ENCODE data around the gene MAN1A1. TPM values are rescaled to one million over a fixed set of nuclear protein-coding genes. Genes with fewer than 3 reads are reported as not detected.

Gene MAN1A1
- total RNA-seq, 2 experiments from 2014 or later = 34.8 to 38.4 TPM

DNA sequence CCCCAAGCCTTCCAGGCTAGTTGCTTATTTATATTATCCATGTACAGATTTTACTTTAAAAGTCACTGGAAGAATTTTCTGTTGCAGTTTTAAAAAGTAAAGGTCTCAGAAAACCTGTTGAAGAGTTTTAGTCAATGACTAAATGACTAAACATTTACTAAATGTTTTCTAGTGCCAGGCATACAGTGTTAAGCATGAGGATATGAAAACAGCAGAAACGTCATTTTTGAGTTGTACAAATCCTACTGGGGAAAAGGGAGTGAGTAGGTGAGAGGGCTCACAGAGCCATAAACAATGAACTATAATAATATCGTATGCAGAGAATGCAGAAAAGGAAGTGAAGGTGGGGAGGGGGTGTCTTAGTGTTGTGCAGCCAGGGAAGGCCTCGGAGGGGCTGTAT lies 66.3 kb downstream of the MAN1A1 start:
- no peak for DNase-seq
- CTCF ChIA-PET = no interaction called here
- peak overlapping the region; percentile 38 for H3K27ac Mint-ChIP-seq
- H3K4me3 Mint-ChIP-seq = no peak overlapping the region
- H3K27me3 Mint-ChIP-seq = no peaks in the 10 kb centered on the region
- ATAC-seq = no peak
- peaks cover 58% of the 10 kb centered on the region for H3K36me3 Mint-ChIP-seq
- H3K9me3 Mint-ChIP-seq (ENCODE audit: low read depth) = peaks cover 4% of the 10 kb centered on the region
- H3K4me1 Mint-ChIP-seq = peaks cover 10% of the 10 kb centered on the region

DNA sequence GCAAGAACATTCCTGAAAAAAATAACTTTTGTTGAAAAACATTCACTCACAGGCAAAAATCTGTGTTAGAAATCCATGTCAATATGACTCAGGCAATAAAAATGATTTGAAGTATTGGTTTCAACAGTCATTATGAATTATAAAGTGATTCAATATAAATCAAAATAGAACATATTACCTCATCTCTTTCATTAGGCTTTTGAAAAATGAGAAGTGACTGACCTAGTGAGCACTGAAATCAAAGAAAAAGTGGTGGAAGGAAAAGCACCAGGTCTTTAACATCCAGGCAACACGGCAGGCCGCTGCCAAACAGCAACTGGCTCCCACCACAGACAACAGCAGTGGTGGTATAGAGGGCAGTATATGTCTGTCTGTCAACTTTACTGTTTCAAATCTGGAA lies 68.9 kb downstream of the MAN1A1 start:
- peaks cover 50% of the 10 kb centered on the region for H3K36me3 Mint-ChIP-seq
- no peak overlapping the region for H3K4me3 Mint-ChIP-seq
- no peaks in the 10 kb centered on the region for H3K27me3 Mint-ChIP-seq
- DNase-seq = no peak
- peaks cover 2% of the 10 kb centered on the region for H3K9me3 Mint-ChIP-seq (ENCODE audit: low read depth)
- no peak overlapping the region for H3K27ac Mint-ChIP-seq
- CTCF ChIA-PET = no interaction called here
- no peak for ATAC-seq
- H3K4me1 Mint-ChIP-seq = peaks cover 10% of the 10 kb centered on the region

DNA sequence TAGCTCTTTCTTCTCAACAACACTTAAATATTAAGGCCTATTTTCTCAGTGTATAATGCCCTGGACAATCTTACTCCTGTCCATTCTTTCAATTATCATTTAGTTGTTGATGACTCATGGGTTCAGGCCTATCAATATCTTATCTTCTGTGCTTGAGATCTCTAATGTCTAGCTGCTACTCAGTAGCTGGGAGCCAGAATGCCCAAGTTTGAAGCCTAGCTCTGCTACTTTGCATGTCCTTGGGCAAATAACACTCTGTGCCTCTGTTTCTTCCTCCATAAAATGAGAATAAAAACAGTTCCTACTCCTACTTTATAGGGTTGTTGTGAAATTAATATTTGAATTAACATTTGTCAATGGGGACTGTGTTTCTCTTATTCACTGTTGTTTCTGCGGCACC lies 69.5 kb downstream of the MAN1A1 start:
- no peaks in the 10 kb centered on the region for H3K27me3 Mint-ChIP-seq
- no peak overlapping the region for H3K27ac Mint-ChIP-seq
- DNase-seq = no peak
- H3K9me3 Mint-ChIP-seq (ENCODE audit: low read depth) = peaks cover 2% of the 10 kb centered on the region
- CTCF ChIA-PET = no interaction called here
- H3K4me3 Mint-ChIP-seq = no peak overlapping the region
- no peak for ATAC-seq
- peaks cover 46% of the 10 kb centered on the region for H3K36me3 Mint-ChIP-seq
- peaks cover 10% of the 10 kb centered on the region for H3K4me1 Mint-ChIP-seq

DNA sequence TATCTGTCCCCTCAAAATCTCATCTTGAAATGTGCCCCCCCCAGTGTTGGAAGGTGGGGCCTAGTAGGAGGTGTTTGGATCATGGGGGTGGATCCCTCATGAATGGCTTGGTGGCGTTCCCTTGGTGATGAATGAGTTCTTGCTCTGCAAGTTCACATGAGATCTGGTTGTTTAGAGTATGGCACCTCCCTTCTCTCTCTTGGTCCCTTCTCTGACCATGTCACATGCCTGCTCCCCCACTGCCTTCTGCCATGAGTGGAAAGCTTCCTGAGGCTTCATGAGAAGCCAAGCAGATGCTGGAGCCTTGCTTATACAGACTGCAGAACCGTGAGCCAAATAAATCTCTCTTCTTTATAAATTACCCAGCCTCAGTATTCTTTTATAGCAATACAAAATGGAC lies 70.9 kb downstream of the MAN1A1 start:
- H3K36me3 Mint-ChIP-seq = peaks cover 45% of the 10 kb centered on the region
- ATAC-seq (no peak), DNase-seq (no peak)
- peaks cover 8% of the 10 kb centered on the region for H3K4me1 Mint-ChIP-seq
- no peak overlapping the region for H3K4me3 Mint-ChIP-seq
- CTCF ChIA-PET = no interaction called here
- no peaks in the 10 kb centered on the region for H3K27me3 Mint-ChIP-seq
- peaks cover under 1% of the 10 kb centered on the region for H3K9me3 Mint-ChIP-seq (ENCODE audit: low read depth)
- no peak overlapping the region for H3K27ac Mint-ChIP-seq

DNA sequence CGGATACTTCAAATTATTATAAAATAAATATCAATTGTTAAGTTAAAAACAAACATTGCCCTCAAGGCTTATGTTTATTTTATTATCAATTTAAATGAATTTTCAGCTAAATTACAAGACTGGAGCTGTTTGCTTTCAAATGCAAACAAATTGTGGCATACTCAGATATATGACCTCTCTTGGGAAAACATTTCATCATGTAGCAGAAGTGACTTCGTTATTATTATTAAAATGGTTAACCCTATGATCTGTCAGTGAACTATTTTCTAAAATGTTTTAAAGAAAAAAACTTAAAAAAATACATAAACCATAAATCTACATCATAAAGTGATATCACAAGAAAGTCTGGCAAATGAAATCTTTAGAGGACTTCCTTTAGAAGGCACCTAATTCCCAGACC lies 72.5 kb downstream of the MAN1A1 start:
- peaks cover 3% of the 10 kb centered on the region for H3K9me3 Mint-ChIP-seq (ENCODE audit: low read depth)
- H3K4me1 Mint-ChIP-seq = no peaks in the 10 kb centered on the region
- peaks cover 43% of the 10 kb centered on the region for H3K36me3 Mint-ChIP-seq
- CTCF ChIA-PET = no interaction called here
- ATAC-seq (no peak), DNase-seq (no peak)
- H3K4me3 Mint-ChIP-seq = no peak overlapping the region
- H3K27me3 Mint-ChIP-seq = no peaks in the 10 kb centered on the region
- no peak overlapping the region for H3K27ac Mint-ChIP-seq

DNA sequence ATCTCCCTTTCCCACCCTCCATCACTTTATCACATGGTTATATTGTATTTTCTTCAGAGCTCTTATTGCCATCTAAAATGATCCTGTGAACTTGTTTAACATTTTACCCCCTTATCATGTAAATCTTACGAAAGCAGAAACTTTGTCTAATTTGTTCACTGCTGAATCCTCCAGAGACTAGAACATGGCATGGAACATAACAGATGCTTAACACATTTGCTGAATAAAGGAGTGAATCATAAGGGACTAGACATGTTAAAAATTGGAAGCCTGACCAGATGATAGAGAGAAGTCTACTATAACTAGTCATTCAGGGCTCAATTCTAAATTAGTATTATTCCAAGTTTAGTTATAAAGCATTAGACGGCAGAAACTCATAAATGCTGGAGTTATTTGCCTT lies 73.3 kb downstream of the MAN1A1 start:
- Mint-ChIP-seq H3K36me3 (peaks cover 41% of the 10 kb centered on the region), H3K9me3 (ENCODE audit: low read depth) (peaks cover 3% of the 10 kb centered on the region)

DNA sequence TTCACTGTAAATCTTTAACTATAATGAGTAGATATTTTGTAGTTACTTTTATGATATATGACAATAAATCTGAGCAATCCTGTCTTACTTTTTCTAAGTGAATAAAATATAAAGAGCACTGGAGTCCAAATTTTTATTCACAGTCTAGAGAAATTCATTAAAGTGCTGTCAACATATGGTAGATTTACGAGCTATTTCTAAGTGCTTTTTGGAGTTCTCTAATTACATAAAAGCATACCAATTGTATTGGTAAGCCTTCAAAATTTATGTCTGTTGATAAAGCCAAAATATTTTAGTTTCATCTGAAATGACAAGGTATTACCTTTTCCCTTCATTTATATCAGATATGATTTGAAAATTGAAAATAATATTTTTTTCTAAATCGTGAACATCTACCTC lies 75.4 kb downstream of the MAN1A1 start:
- Mint-ChIP-seq H3K4me1 (peaks cover under 1% of the 10 kb centered on the region), H3K27me3 (no peaks in the 10 kb centered on the region), H3K4me3 (no peak overlapping the region), H3K27ac (no peak overlapping the region), H3K9me3 (ENCODE audit: low read depth) (peaks cover 13% of the 10 kb centered on the region), H3K36me3 (peaks cover 55% of the 10 kb centered on the region)
- ATAC-seq = no peak
- DNase-seq = no peak
- CTCF ChIA-PET = interaction anchor here (0.8 to 1.3 kb wide), 2 partner anchors 9 to 11 kb away, joined by 3 to 5 read pairs; no protein-coding TSS in a partner anchor

More for the DNA sequence above, 73.3 kb downstream of the MAN1A1 start:
- Mint-ChIP-seq H3K4me1 (no peaks in the 10 kb centered on the region), H3K27ac (no peak overlapping the region), H3K27me3 (no peaks in the 10 kb centered on the region), H3K4me3 (no peak overlapping the region)
- CTCF ChIA-PET = no interaction called here
- DNase-seq (no peak), ATAC-seq (no peak)

DNA sequence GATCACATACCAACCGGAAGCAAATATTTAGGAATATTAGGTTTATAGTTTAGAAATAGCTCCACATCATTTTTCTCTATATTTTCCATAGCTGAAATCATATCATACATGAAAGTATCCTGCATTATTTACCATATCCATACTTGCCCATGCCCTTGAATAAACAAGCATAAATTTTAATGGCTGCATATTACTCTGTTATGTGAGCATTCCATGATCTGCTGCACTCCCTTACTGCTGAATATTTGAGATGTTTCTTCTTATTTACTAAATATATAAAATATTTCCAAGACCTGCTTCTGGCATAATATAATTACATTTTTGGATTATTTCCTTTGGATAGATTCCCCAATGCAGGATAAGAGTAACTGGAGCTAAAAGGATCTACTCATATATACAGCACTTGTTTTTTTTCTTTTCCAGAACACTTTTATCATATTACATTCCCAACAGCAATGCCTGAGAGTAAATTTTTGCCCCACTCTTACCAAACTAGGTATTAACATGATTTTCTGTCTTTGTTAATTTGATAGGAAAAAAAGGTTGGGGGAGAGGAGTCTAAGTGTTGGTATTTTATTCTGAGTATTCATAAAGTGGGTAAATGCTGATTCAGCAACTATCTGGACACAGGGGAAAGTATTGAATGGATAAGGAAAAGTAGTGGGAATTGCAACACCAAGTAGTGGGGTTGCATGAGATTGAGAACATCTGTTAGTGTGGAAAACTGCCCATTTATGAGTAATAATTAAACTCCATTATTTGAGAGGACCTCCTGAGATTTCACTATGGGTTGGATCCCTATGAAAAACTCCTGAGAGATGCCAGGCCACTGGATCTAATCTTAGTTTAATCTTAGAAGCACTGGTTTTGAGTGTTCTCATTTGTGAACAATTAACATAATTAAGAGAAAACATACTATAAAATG lies 76.0 kb downstream of the MAN1A1 start:
- no peaks in the 10 kb centered on the region for H3K27me3 Mint-ChIP-seq

DNA sequence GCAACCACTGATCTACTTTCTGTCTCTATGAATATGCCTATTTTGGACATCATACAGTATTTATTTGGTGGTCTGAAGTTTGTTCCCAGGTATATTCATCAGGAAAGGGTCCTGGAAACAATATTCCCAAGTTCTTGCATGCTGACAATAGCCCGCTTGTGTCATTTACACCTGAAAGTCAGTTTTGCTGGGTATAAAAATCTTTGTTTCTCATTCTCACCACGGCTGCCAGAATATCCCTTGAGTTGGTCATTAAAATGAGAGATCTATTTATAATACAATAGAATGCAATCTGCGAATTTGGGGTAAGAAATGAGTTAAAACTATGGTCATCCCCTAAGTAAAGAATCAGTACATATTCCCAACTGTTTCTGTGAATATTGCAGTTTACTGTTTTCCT lies 79.0 kb downstream of the MAN1A1 start:
- Mint-ChIP-seq H3K27ac (no peak overlapping the region), H3K27me3 (no peaks in the 10 kb centered on the region), H3K9me3 (ENCODE audit: low read depth) (peaks cover 13% of the 10 kb centered on the region), H3K36me3 (peaks cover 64% of the 10 kb centered on the region), H3K4me1 (peaks cover 22% of the 10 kb centered on the region), H3K4me3 (no peak overlapping the region)
- no peak for ATAC-seq
- CTCF ChIA-PET = no interaction called here
- no peak for DNase-seq

More for the DNA sequence above, 76.0 kb downstream of the MAN1A1 start:
- Mint-ChIP-seq H3K4me1 (peaks cover 6% of the 10 kb centered on the region), H3K9me3 (ENCODE audit: low read depth) (peaks cover 13% of the 10 kb centered on the region), H3K4me3 (no peak overlapping the region), H3K27ac (no peak overlapping the region), H3K36me3 (peaks cover 61% of the 10 kb centered on the region)
- CTCF ChIA-PET = interaction anchor here (1.3 kb wide), 1 partner anchor 12 kb away, joined by 5 read pairs; no protein-coding TSS in a partner anchor
- ATAC-seq (no peak), DNase-seq (no peak)

DNA sequence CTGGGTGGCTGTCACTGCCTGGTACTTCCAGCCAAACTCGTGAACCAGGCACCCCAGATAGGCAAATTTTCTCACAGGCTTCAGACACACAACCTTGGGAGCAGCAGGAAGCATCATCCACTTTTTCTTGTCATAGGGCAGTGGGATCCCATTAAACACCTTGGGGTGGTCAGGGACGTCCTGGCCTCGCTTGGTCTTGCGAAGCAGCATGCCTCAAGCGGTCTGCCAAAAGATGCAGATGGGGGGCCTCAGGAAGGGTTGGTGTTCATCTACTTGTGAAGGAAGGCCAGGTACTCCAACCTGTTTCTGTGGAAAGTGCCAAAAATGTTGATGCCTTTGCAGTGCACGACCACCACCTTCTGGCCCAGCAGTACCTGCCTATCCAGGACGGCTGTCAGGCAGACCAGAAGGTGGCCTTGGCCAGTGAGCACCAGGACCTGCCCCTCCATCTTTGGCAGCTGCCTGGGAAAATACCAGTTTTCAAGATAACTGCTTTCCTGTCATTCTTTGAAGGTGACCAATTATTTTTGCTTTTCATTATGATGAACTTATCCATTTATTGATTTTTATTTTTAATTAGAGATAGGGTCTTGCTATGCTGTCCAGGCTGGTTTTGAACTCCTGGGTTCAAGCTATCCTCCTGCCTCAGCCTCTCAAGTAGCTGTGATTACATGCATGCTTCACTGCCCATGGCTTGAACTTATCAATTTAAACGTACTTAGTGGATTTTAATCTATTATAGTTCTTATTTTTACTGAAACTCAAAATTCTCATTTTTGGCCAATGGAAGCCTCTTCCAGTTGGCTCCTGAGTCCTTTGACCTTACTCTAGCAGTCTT lies 80.1 kb downstream of the MAN1A1 start:
- H3K27ac Mint-ChIP-seq = no peak overlapping the region
- CTCF ChIA-PET = no interaction called here
- H3K27me3 Mint-ChIP-seq = no peaks in the 10 kb centered on the region
- peaks cover 22% of the 10 kb centered on the region for H3K4me1 Mint-ChIP-seq
- peaks cover 58% of the 10 kb centered on the region for H3K36me3 Mint-ChIP-seq
- ATAC-seq = no peak
- H3K4me3 Mint-ChIP-seq = no peak overlapping the region
- no peak for DNase-seq
- peaks cover 13% of the 10 kb centered on the region for H3K9me3 Mint-ChIP-seq (ENCODE audit: low read depth)

DNA sequence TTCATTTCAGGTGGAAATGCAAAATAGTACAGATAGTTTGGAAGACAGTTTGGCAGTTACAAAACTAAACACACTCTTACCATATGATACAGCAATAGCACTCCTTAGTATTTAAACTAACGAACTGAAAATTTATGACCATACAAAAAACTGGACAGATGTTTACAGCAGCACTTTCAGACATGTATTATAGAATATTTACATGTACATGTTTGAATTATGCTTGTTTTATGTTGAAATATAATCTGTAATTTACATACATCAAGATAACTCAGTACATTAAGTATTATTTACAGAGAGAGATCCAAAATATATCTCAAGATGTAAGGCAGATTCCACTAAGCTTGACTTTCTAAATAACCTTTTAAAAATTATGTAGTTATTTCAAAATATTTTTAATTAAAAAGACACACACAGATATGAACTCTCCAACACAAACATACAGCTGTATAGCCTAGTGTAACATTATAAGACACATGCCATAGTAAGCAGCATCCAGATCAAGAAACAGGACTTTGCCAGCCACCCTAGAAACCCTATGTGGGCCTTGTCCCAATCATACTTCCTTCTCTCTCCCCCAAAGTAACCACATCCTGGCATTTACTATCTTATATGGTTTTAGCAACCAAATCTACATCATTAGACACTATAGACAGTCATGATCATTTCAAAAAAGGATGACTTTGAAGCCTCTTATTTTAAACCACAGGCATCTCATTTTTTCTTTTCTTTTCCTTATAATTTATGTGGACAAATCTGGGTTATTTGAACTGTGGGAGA lies 82.2 kb downstream of the MAN1A1 start:
- ATAC-seq (peak; percentile 71), DNase-seq (peak; percentile 47)
- CTCF ChIA-PET = interaction anchor here (1.1 kb wide), 1 partner anchor 20 kb away, joined by 3 read pairs; no protein-coding TSS in a partner anchor
- Mint-ChIP-seq H3K4me3 (no peak overlapping the region), H3K9me3 (ENCODE audit: low read depth) (peaks cover 17% of the 10 kb centered on the region), H3K36me3 (peaks cover 65% of the 10 kb centered on the region), H3K27me3 (no peaks in the 10 kb centered on the region), H3K27ac (peak overlapping the region; percentile 38), H3K4me1 (peaks cover 22% of the 10 kb centered on the region)

DNA sequence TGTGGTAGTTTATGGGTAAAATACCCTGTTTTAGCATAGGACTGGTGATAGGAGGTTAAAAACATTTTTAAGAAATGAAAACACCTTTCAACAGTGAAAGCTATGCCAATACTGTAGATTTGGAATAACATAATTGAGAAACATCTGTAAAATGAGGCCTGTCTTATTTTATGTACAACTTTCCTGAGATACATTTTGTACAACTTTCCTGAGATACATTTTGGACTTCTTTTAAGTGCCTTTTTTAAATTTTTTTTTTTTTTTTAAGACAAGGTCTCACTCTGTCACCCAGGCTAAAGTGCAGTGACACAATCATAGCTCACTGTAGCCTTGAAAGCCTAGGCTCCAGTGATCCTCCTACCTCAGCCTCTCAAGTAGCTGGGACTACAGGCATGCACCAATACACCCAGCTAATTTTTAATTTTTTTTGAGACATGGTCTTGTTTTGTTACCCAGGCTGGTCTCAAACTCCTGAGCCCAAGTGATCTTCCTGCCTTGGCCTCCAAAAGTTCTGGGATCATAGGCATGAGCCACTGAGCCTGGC lies 84.6 kb downstream of the MAN1A1 start:
- no peak for ATAC-seq
- H3K27me3 Mint-ChIP-seq = no peaks in the 10 kb centered on the region
- peaks cover 29% of the 10 kb centered on the region for H3K4me1 Mint-ChIP-seq
- no peak overlapping the region for H3K27ac Mint-ChIP-seq
- CTCF ChIA-PET = interaction anchor here (0.7 to 1.1 kb wide), 2 partner anchors 10 to 145 kb away, joined by 3 read pairs; no protein-coding TSS in a partner anchor
- H3K9me3 Mint-ChIP-seq (ENCODE audit: low read depth) = peaks cover 7% of the 10 kb centered on the region
- H3K36me3 Mint-ChIP-seq = peaks cover 55% of the 10 kb centered on the region
- no peak for DNase-seq
- no peak overlapping the region for H3K4me3 Mint-ChIP-seq

DNA sequence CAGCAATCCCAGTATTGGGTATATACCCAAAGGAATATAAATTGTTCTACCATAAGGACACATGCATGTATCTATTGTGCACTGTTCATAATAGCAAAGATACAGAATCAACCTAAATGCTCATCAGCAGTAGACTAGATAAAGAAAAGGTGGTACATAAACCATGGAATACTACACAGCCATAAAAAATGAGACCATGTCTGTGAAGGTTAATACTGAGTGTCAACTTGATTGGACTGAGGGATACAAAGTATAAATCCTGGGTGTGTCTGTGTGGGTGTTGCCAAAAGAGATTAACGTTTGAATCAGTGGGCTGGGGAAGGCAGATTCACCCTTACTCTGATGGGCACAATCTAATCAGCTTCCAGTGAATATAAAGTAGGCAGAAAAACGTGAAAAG lies 86.9 kb downstream of the MAN1A1 start:
- Mint-ChIP-seq H3K4me1 (peaks cover 22% of the 10 kb centered on the region), H3K27ac (no peak overlapping the region)
- CTCF ChIA-PET = no interaction called here

More for the DNA sequence above, 86.9 kb downstream of the MAN1A1 start:
- peaks cover 39% of the 10 kb centered on the region for H3K36me3 Mint-ChIP-seq
- ATAC-seq (no peak), DNase-seq (no peak)
- H3K9me3 Mint-ChIP-seq (ENCODE audit: low read depth) = peaks cover 7% of the 10 kb centered on the region
- H3K4me3 Mint-ChIP-seq = no peak overlapping the region
- no peaks in the 10 kb centered on the region for H3K27me3 Mint-ChIP-seq
